Brain microvascular endothelial cell (primary cell): ENCODE data around the gene MYZAP.
"Not testable (repeated sequence)": the region's sequence is repeated elsewhere in the genome, so short reads cannot be mapped to it uniquely, and the experiment has no call there.

Experiments
- DNase-seq: peaks from one replicate; pipeline ENCODE4 v3.0.0-alpha.2; 2020
- H3K27ac ChIP-seq: fragments of 250-450 bp; sonication (Bioruptor Pico); 2 replicates; pipeline ENCODE4 v1.5.1; 2020; ENCODE audit warnings: mild to moderate bottlenecking, moderate library complexity
- H3K27me3 ChIP-seq: fragments of 250-450 bp; sonication (Bioruptor Pico); replicated peaks from 2 replicates; pipeline ENCODE4 v1.5.1; 2020; ENCODE audit warnings: mild to moderate bottlenecking
- H3K36me3 ChIP-seq: fragments of 250-450 bp; sonication (Bioruptor Pico); replicated peaks from 2 replicates; pipeline ENCODE4 v1.5.1; 2020; ENCODE audit warnings: mild to moderate bottlenecking
- H3K4me3 ChIP-seq: 2 replicates; pipeline ENCODE4 v1.5.1; 2011; ENCODE audit warnings: low read depth, mild to moderate bottlenecking, control low read depth, low read length, moderate library complexity
- in situ Hi-C: cut with HindIII; loops from 2 replicates; pipeline ENCODE4 v1.10.0; 2017; ENCODE audit warnings: low sequenced_read_pairs, low pct_ligation_motif_present
- TF ChIP-seq, protein P1 (sequence below): IDR thresholded peaks from 2 replicates; pipeline ENCODE4 v1.5.1; 2011; ENCODE audit warnings: low read depth, mild to moderate bottlenecking, moderate library complexity, low read length, control low read depth, inconsistent platforms; ENCODE audit errors: missing control alignments

The MYZAP gene

GRCh38 chr15:57606816-57607215 lies 15.1 kb downstream of the MYZAP start:
- Histone ChIP-seq H3K27ac (no peak overlapping the region), H3K36me3 (no peaks in the 10 kb centered on the region), H3K4me3 (no peak overlapping the region), H3K27me3 (no peaks in the 10 kb centered on the region)
- DNase-seq = no peak
- TF ChIP-seq, protein P1, sequence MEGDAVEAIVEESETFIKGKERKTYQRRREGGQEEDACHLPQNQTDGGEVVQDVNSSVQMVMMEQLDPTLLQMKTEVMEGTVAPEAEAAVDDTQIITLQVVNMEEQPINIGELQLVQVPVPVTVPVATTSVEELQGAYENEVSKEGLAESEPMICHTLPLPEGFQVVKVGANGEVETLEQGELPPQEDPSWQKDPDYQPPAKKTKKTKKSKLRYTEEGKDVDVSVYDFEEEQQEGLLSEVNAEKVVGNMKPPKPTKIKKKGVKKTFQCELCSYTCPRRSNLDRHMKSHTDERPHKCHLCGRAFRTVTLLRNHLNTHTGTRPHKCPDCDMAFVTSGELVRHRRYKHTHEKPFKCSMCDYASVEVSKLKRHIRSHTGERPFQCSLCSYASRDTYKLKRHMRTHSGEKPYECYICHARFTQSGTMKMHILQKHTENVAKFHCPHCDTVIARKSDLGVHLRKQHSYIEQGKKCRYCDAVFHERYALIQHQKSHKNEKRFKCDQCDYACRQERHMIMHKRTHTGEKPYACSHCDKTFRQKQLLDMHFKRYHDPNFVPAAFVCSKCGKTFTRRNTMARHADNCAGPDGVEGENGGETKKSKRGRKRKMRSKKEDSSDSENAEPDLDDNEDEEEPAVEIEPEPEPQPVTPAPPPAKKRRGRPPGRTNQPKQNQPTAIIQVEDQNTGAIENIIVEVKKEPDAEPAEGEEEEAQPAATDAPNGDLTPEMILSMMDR = no peak
- in situ Hi-C loops = no loop called here

DNA sequence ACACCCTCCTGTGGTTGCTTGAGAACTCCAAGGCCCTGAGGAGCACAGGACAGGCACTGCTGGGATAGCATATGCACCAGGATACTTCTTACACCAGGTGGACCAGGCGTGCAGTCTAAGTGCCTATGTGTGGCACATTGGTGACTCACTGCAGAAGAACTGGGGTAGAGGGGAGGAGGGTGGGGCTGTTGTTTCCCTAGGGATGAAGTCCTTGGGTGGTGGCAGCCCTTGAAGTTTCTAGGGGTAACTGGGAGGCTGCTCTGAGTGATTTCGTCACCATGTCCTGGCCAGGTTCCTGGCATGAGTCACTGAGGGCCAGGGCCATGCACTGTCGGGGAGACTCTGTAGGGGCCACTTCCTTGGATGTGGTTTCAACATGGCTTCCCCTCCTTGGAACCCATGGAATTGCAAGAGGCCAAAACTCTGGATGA lies 15.9 kb downstream of the MYZAP start:
- Histone ChIP-seq H3K36me3 (no peaks in the 10 kb centered on the region), H3K27ac (no peak overlapping the region), H3K4me3 (no peak overlapping the region), H3K27me3 (no peaks in the 10 kb centered on the region)
- TF ChIP-seq, protein P1 = no peak
- in situ Hi-C loops = no loop called here
- peak; percentile 48 for DNase-seq

- peak overlapping the region; percentile 4 for H3K27ac ChIP-seq
- TF ChIP-seq, protein P1 = no peak
- no peaks in the 10 kb centered on the region for H3K27me3 ChIP-seq
- peak; percentile 79 for DNase-seq
- no peak overlapping the region for H3K4me3 ChIP-seq
- in situ Hi-C loops = no loop called here
- H3K36me3 ChIP-seq = no peaks in the 10 kb centered on the region
These were observed 18.3 kb downstream of the MYZAP start for GRCh38 chr15:57609805-57610529.

- no peaks in the 10 kb centered on the region for H3K27me3 ChIP-seq
- H3K27ac ChIP-seq = no peak overlapping the region
- in situ Hi-C loops = no loop called here
- TF ChIP-seq, protein P1 = no peak
- DNase-seq = no peak
- H3K36me3 ChIP-seq = no peaks in the 10 kb centered on the region
- H3K4me3 ChIP-seq = no peak overlapping the region
These were observed 19.4 kb downstream of the MYZAP start for GRCh38 chr15:57611123-57611522.

- no peaks in the 10 kb centered on the region for H3K36me3 ChIP-seq
- H3K27ac ChIP-seq = no peak overlapping the region
- in situ Hi-C loops = no loop called here
- H3K27me3 ChIP-seq = no peaks in the 10 kb centered on the region
- no peak overlapping the region for H3K4me3 ChIP-seq
- TF ChIP-seq, protein P1 = peak; percentile 52
- DNase-seq = no peak
These were observed 20.2 kb downstream of the MYZAP start for GRCh38 chr15:57611938-57612337.

- Histone ChIP-seq H3K27me3 (no peaks in the 10 kb centered on the region), H3K36me3 (no peaks in the 10 kb centered on the region), H3K27ac (no peak overlapping the region), H3K4me3 (no peak overlapping the region)
- in situ Hi-C loops = no loop called here
- no peak for DNase-seq
- TF ChIP-seq, protein P1 = no peak
These were observed 22.5 kb downstream of the MYZAP start for GRCh38 chr15:57614241-57614640.

DNA sequence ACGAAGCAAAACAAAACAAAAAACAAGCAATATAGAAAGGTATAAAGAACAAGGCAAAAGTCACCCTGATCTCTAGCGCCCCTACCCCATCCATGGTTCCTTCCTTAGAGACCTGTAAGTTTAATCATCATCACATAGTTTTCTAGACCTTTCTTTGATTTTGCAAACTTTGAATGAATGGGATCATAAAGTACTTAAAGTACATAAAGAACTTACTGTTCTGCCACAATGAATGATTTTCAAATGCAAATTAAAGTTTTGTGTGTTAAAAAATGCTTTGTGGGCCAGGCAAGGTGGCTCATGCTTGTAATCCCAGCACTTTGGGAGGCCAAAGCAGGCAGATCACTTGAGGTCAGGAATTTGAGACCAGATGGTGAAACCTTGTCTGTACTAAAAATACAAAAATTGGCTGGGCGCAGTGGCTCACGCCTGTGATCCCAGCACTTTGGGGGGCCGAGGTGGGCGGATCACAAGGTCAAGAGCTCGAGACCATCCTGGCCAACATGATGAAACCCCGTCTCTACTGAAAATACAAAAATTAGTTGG lies 24.3 kb downstream of the MYZAP start:
- in situ Hi-C loops, H3K36me3 ChIP-seq, H3K27me3 ChIP-seq, DNase-seq, H3K4me3 ChIP-seq, H3K27ac ChIP-seq: not testable (repeated sequence)
